ENCODE measurements around the gene MAPKAPK3.
"Not testable (repeated sequence)": the region's sequence is repeated elsewhere in the genome, so short reads cannot be mapped to it uniquely, and the experiment has no call there.

Gene MAPKAPK3

GRCh38 chr3:50657816-50658215 is 40.9 kb downstream of the MAPKAPK3 start:
- no peak for DNase-seq

GRCh38 chr3:50658416-50658815 is 41.5 kb downstream of the MAPKAPK3 start:
- DNase-seq, result no peak

- no peak for DNase-seq
Observed at GRCh38 chr3:50658831-50659230, 41.9 kb downstream of the MAPKAPK3 start.

GRCh38 chr3:50660386-50660785 is 43.4 kb downstream of the MAPKAPK3 start:
- no peak for DNase-seq

GRCh38 chr3:50661321-50661837 is 44.4 kb downstream of the MAPKAPK3 start:
- no peak for DNase-seq

GRCh38 chr3:50662408-50662807 is 45.5 kb downstream of the MAPKAPK3 start:
- no peak for DNase-seq

- no peak for DNase-seq
Observed at GRCh38 chr3:50665081-50665840, 48.3 kb downstream of the MAPKAPK3 start.

- DNase-seq, result not testable (repeated sequence)
Observed at GRCh38 chr3:50665841-50666115, 48.8 kb downstream of the MAPKAPK3 start.

- no peak for DNase-seq
Observed at GRCh38 chr3:50666837-50667236, 49.9 kb downstream of the MAPKAPK3 start.

GRCh38 chr3:50671331-50671730 is 54.4 kb downstream of the MAPKAPK3 start:
- DNase-seq, result no peak

- no peak for DNase-seq
Observed at GRCh38 chr3:50672656-50673055, 55.7 kb downstream of the MAPKAPK3 start.

GRCh38 chr3:50673931-50674330 is 57.0 kb downstream of the MAPKAPK3 start:
- no peak for DNase-seq

- DNase-seq, result peak; percentile 57
Observed at GRCh38 chr3:50674349-50675178, 57.6 kb downstream of the MAPKAPK3 start, which contains the start of gene DOCK3. DOCK3 (plus strand) TSS chr3:50674927; CDS start chr3:50675264, 337 bp downstream.

GRCh38 chr3:50675179-50676030 is 58.5 kb downstream of the MAPKAPK3 start:
- DNase-seq, result peak; percentile 55

- no peak for DNase-seq
Observed at GRCh38 chr3:50676031-50676705, 59.2 kb downstream of the MAPKAPK3 start.

GRCh38 chr3:50687127-50687751 is 70.3 kb downstream of the MAPKAPK3 start:
- no peak for DNase-seq

GRCh38 chr3:50687916-50688315 is 71.0 kb downstream of the MAPKAPK3 start:
- DNase-seq, result no peak

GRCh38 chr3:50688602-50689001 is 71.7 kb downstream of the MAPKAPK3 start:
- DNase-seq, result not testable (repeated sequence)

GRCh38 chr3:50689558-50689957 is 72.6 kb downstream of the MAPKAPK3 start:
- DNase-seq, result no peak

- no peak for DNase-seq
Observed at GRCh38 chr3:50695031-50695430, 78.1 kb downstream of the MAPKAPK3 start.

- no peak for DNase-seq
Observed at GRCh38 chr3:50696276-50696675, 79.3 kb downstream of the MAPKAPK3 start.

- DNase-seq, result no peak
Observed at GRCh38 chr3:50698269-50698668, 81.3 kb downstream of the MAPKAPK3 start.
